Skeletal muscle cell (primary cell): ENCODE measurements around the gene ADAMTS18.
"Not testable (repeated sequence)": the region's sequence is repeated elsewhere in the genome, so short reads cannot be mapped to it uniquely, and the experiment has no call there.

Experiments used
- DNase-seq: peaks from one replicate; pipeline ENCODE4 v3.0.0-alpha.2; 2010; ENCODE audit warnings: low read depth
- H3K4me3 ChIP-seq: 2 replicates; pipeline ENCODE4 v1.5.1; 2011; ENCODE audit warnings: low read depth, mild to moderate bottlenecking, control low read depth, low read length, moderate library complexity

ADAMTS18 gene

GRCh38 chr16:77298418-77299360 is 136.1 kb downstream of the ADAMTS18 start:
- peak; percentile 86 for DNase-seq

DNA sequence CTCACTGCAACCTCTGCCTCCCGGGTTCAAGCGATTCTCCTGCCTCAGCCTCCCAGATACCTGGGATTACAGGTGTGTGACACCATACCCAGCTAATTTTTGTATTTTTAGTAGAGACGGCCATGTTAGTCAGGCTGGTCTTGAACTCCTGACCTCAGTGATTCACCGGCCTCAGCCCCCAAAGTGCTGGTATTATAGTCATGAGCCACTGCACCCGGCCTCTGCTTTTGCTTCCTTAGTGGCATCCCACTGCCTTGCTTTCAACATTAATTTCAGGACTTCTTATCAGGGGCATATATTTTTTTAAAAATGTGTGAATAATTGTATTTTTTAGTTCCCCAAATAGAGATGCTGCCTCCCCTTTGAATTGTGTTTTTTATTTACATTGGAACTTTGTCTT is 136.8 kb downstream of the ADAMTS18 start:
- DNase-seq, result no peak
- no peak overlapping the region for H3K4me3 ChIP-seq

More at GRCh38 chr16:77298418-77299360, 136.1 kb downstream of the ADAMTS18 start:
- H3K4me3 ChIP-seq, result no peak overlapping the region

DNA sequence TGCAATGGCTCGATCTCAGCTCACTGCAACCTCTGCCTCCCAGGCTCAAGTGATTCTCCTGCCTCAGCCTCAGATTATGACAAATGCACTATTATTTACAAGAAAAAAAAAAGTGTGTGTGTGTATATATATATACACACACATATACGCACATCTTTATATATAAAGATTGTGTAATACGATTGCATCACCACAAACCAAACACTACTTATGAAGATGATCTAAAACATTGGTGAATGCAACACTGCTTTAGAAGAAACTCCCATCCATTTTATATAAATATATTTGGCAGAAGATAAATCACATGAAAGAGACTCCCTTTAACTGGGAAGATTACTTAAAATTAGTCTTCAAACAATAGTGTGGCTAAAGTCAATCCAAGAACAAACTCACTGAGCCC is 138.9 kb downstream of the ADAMTS18 start:
- no peak overlapping the region for H3K4me3 ChIP-seq
- DNase-seq, result no peak

DNA sequence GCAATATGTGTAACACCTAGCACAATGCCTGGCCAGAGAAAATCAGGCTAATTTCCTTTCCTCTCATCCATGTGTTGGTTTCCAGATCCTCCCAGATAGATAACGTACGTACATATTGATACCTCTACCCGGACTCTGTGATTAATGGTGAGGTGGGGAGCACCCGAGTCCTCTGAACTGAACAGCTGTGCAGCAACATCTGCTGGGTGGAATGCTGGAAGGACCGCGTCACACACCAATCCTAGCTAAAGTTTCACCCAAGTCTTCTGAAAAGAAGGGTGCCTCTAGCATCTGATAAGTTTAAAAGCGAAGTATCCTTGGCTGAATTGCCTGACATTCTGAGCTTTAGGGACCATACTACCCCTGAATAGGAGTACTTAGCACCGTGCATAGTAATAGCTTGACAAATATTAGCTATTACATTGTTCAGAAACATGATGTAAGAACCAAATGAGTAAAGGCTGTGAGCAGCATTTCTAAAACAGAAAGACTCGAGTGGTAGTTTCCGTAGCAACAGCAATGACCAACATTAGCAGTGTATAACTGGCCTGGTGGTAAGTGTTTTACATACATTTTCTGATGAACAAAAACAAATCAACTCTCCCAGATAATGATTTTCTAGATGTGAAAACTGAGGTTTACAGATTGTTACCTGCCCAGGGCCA is 144.3 kb downstream of the ADAMTS18 start:
- no peak for DNase-seq
- no peak overlapping the region for H3K4me3 ChIP-seq

GRCh38 chr16:77289331-77289809 is 145.5 kb downstream of the ADAMTS18 start:
- H3K4me3 ChIP-seq, result no peak overlapping the region
- DNase-seq, result no peak

GRCh38 chr16:77288222-77288621 is 146.6 kb downstream of the ADAMTS18 start:
- no peak overlapping the region for H3K4me3 ChIP-seq
- DNase-seq, result peak; percentile 56

DNA sequence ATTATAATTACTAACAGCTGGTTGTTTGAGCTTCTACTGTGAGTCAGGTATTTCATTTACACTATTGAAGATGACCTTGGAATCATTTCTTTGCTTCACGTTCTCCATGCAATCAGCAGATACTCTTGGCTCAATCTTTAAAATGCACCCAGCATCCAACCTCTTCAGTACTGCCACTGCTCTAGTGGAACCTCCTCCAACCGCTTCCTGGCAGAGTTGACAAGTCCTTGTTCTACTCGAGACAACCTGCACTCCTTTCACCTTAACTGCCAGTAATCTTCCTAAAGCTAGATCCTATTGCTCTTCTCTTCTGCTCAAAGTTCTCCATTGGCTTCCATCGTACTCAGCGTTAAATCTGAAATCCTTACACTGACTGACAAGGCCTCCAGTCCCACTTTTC is 149.2 kb downstream of the ADAMTS18 start:
- no peak overlapping the region for H3K4me3 ChIP-seq
- no peak for DNase-seq

DNA sequence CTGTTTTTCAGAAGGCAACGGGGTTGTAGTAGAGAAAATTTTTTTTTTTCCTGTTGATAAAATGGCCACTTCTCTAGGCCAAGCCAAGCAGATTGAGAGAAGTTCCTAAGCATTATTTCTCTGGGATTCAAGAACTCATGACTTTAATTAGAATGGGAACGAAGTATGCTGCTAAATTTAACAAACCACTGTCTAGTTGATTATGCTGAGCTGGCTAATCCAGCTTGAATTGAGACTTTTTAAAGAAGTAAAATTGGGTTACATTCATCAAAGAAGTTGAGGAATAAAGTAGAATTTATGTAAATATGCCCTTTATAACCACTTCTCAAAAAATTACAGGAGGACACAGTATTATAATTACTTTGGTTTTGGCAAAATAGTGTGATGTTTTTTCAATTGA is 152.5 kb downstream of the ADAMTS18 start:
- no peak overlapping the region for H3K4me3 ChIP-seq
- DNase-seq, result no peak

GRCh38 chr16:77279316-77279715 is 155.5 kb downstream of the ADAMTS18 start:
- not testable (repeated sequence) for H3K4me3 ChIP-seq, DNase-seq

DNA sequence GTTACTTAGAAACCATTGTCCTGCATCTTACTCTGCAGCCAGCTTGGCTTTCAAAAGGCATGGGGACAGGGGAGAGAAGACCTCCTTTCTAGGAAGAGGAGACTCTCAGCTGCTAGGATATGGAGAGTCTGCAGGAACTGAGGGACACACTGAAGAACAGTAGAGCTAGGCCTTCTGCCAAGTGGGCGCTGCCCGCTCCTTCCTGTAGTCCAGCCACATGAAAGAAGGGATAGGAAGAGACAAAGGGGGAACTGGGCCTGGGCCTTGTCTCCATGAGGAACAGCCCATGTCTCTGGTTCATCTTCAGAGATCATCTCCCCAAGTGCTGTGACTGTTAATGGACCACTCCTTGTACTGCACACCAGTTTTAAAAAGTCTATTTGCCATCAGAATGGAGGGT is 157.3 kb downstream of the ADAMTS18 start:
- DNase-seq, result no peak
- H3K4me3 ChIP-seq, result no peak overlapping the region

DNA sequence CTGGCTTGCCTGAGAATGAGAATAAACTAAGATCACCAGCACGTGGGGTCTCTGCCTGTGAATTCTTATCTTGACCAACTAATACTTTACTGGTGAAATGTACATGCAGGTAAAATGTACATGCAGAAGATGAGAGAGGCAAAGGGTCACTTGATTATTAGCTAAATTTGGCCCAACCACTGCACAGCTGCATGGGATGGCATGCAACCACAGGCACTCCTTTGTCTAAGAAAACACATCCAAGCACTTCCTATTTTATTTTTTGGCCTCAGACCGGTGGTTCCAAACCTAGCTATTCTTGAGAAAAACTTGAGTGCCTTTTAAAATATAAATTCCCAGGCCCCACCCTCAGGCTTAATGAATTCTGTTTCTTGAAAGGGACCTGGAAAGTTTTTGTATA is 157.7 kb downstream of the ADAMTS18 start:
- DNase-seq, result no peak
- no peak overlapping the region for H3K4me3 ChIP-seq

DNA sequence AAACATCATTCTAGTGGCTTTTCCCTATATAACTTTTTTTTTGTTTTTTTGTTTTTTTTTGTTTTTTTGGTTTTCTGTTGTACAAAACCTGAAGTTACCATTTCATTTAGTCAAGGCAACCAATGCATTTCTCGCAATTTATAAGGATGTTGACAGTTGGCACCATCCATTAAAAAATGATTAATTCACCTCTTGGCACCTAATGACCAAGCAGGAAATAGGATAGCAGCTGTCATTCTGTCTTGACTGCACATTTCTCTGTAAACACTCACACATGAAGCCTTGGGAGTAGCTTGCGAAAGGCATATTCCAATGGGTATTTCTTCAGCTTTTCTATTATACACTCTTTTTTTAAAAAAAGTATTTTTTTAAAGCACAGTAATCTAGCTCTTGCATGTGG is 158.2 kb downstream of the ADAMTS18 start:
- DNase-seq, result no peak
- no peak overlapping the region for H3K4me3 ChIP-seq

GRCh38 chr16:77275303-77275702 is 159.5 kb downstream of the ADAMTS18 start:
- not testable (repeated sequence) for H3K4me3 ChIP-seq, DNase-seq

GRCh38 chr16:77273815-77274214 is 161.0 kb downstream of the ADAMTS18 start:
- no peak overlapping the region for H3K4me3 ChIP-seq
- DNase-seq, result peak; percentile 24

DNA sequence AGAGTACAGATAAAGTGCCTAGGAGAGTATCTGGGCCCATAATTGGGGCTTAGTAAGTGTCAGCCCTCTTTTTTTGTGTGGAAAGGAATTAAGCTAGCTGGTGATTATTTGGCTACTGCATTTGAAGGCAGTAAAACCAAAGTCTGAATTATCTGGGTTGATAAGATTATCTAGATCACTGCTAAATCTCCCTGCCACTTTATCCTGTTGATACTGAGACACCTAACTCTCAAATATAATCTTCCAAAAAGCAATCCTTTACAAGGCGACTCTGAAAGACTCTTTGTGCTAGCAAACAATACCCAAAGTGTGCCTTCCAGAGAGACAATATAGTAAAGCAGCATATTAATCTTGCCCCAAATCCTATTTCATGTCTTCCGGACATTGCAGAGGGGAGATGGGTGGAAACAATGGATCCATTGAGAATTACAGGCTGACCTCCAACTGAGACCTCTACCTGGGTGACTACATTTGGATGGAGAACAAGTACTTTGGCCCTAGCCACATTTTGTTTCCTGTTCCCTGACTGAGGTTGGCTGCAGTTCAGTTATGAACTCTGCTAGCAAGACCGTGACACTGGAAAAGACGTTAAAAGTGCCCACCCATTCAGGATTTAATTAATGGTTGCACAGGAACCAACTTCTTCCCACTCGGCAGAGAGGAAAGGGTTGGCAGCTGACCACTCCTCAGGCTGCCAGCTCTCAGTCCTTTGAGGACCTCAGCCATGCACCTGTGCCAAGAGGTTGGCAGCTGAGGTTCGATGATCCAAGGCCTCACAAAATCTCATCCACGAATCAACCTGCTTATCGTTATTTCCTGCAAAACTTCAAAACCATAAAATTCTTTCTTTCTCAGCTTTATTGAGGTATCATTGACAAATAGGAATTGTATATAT is 163.1 kb downstream of the ADAMTS18 start:
- DNase-seq, result no peak
- no peak overlapping the region for H3K4me3 ChIP-seq

DNA sequence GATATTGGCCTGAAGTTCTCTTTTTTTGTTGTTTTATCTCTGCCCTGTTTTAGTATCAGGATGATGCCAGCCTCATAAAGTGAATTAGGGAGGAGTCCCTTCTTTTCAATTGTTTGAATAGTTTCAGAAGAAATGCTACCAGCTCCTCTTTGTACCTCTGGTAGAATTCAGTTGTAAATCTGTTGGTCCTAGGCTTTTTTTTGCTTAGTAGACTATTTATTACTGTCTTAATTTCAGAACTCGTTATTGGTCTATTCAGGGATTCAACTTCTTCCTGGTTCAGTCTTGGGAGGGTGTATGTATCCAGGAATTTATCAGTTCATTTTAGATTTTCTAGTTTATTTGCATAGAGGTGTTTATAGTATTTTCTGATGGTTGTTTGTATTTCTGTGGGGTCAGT is 168.6 kb downstream of the ADAMTS18 start:
- not testable (repeated sequence) for DNase-seq, H3K4me3 ChIP-seq

DNA sequence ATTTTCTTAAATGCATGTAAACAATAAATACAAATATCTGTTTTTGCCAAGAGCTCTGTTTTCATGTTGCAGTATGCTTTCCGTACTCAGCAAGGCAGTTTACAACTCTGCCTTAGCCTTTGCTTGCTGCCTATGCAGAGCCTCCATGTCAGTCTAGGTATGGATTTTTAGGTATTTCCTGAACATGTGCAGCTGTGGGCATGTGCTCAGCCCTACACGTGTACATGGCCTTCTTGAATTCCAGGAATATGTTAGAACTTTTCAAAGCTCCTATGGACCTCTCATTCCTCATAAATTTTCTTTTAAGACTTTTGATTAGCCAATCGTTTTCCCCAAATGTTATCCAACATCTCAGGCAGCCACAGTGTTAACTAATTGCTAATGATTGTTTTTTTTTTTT is 171.9 kb downstream of the ADAMTS18 start:
- DNase-seq, result no peak
- no peak overlapping the region for H3K4me3 ChIP-seq

DNA sequence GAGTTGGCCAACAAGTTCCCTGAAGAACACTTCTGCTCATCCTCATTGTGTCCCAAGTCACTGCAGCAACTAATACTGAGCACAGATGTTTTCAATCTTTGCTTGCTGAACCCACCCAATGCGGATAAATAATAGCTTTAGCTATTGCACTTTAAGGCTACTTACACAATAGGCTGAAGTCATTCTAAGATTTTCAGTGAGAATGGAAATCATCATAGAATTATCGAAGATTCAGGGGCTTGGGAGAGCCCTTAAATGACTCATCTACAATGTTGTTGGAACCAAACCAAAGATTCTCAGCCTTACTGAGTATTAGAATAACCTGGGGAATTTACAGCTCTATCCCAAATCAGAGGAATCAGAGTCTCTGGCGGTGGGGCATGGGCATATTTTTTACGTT is 184.4 kb downstream of the ADAMTS18 start:
- H3K4me3 ChIP-seq, result no peak overlapping the region
- peak; percentile 37 for DNase-seq

GRCh38 chr16:77246150-77246549 is 188.7 kb downstream of the ADAMTS18 start:
- no peak for DNase-seq
- no peak overlapping the region for H3K4me3 ChIP-seq

GRCh38 chr16:77242471-77242870 is 192.4 kb downstream of the ADAMTS18 start:
- not testable (repeated sequence) for H3K4me3 ChIP-seq, DNase-seq
